HUES64 (cell line): Measurements from ENCODE around the gene POLH.
"Not testable (repeated sequence)": the region's sequence is repeated elsewhere in the genome, so short reads cannot be mapped to it uniquely, and the experiment has no call there.

Source experiments
- H3K27ac ChIP-seq: 2 replicates; pipeline ENCODE4 v1.7.0; 2013; ENCODE audit warnings: low read depth, low read length, inconsistent platforms
- H3K27me3 ChIP-seq: 2 replicates; pipeline ENCODE4 v1.6.1; 2013; ENCODE audit warnings: mild to moderate bottlenecking, low read length; ENCODE audit not compliant: insufficient read depth
- H3K36me3 ChIP-seq: 2 replicates; pipeline ENCODE4 v1.6.1; 2013; ENCODE audit warnings: mild to moderate bottlenecking, low read length; ENCODE audit not compliant: insufficient read depth
- H3K4me1 ChIP-seq: 2 replicates; pipeline ENCODE4 v1.6.1; 2013; ENCODE audit warnings: mild to moderate bottlenecking, low read length, moderate library complexity; ENCODE audit not compliant: insufficient read depth
- H3K4me3 ChIP-seq: 2 replicates; pipeline ENCODE4 v1.5.1; 2013; ENCODE audit warnings: mild to moderate bottlenecking, low read length, moderate library complexity
- H3K9ac ChIP-seq: 2 replicates; pipeline ENCODE4 v1.6.1; 2013; ENCODE audit warnings: mild to moderate bottlenecking, low read depth, low read length
- H3K9me3 ChIP-seq: 2 replicates; pipeline ENCODE4 v1.6.1; 2013; ENCODE audit warnings: low read depth, low read length; ENCODE audit not compliant: insufficient read depth
- WGBS: fragments of 150-250, 120-280 bp; methylation state at CpG from one replicate; pipeline ENCODE4 v1.1.7; 2013; ENCODE audit warnings: missing lambda C conversion rate; 5-methylcytosine and 5-hydroxymethylcytosine counted together

Gene POLH

GRCh38 chr6:43572015-43572414, 4.0 kb upstream of the POLH start:
- peaks cover 6% of the 10 kb centered on the region; the same call in 1 of the 2 replicates for H3K4me1 ChIP-seq
- peaks cover 65% of the 10 kb centered on the region for H3K36me3 ChIP-seq
- WGBS = 97% methylated on average over 4 of the region's 4 CpGs

GRCh38 chr6:43575105-43575771, 747 bp upstream of the POLH start:
- no peaks in the 10 kb centered on the region for H3K27me3 ChIP-seq
- H3K9me3 ChIP-seq = no peaks in the 10 kb centered on the region
- under 1% methylated on average over 37 of the region's 38 CpGs for WGBS

More at GRCh38 chr6:43572015-43572414, 4.0 kb upstream of the POLH start:
- no peak overlapping the region for H3K4me3 ChIP-seq
- no peaks in the 10 kb centered on the region for H3K9me3 ChIP-seq
- H3K27ac ChIP-seq = no peak overlapping the region
- no peaks in the 10 kb centered on the region for H3K27me3 ChIP-seq
- no peak overlapping the region for H3K9ac ChIP-seq

GRCh38 chr6:43578748-43579147, 2.8 kb downstream of the POLH start:
- no peak overlapping the region for H3K9ac ChIP-seq
- no peaks in the 10 kb centered on the region for H3K9me3 ChIP-seq
- no peak overlapping the region for H3K27ac ChIP-seq
- peaks cover 6% of the 10 kb centered on the region; the same call in 1 of the 2 replicates for H3K4me1 ChIP-seq
- H3K27me3 ChIP-seq = no peaks in the 10 kb centered on the region
- peaks cover 18% of the 10 kb centered on the region for H3K36me3 ChIP-seq
- H3K4me3 ChIP-seq = no peak overlapping the region
- 100% methylated on average over 2 of the region's 3 CpGs for WGBS

More at GRCh38 chr6:43575105-43575771, 747 bp upstream of the POLH start:
- H3K9ac ChIP-seq = peak overlapping the region; percentile 86
- H3K4me3 ChIP-seq = peak overlapping the region; percentile 74
- H3K27ac ChIP-seq = peak overlapping the region; percentile 42
- H3K4me1 ChIP-seq = peaks cover 6% of the 10 kb centered on the region; the same call in 1 of the 2 replicates
- H3K36me3 ChIP-seq = peaks cover 33% of the 10 kb centered on the region

DNA sequence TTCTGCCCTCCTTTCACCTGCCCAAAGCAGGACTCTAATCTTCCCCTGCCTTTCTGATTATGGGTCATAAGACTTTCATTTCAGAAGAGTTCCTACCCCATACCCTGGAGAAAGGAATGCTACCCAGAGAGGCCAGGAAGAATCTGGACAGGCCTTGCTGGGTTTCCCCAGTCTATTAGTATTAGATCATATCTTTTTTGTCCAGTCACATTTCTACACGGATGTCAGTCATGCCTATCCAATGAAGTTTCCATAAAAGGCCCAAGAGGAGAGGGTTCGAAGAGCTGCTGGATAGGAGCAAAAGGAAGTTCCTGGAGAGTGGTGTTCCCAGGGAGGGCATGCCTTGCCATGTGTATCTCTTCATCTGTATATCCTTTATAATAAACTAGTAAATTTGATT, 3.2 kb downstream of the POLH start:
- Histone ChIP-seq H3K27ac (no peak overlapping the region), H3K4me3 (no peak overlapping the region), H3K36me3 (peaks cover 23% of the 10 kb centered on the region), H3K27me3 (no peaks in the 10 kb centered on the region), H3K9me3 (no peaks in the 10 kb centered on the region), H3K9ac (no peak overlapping the region), H3K4me1 (peaks cover 6% of the 10 kb centered on the region; the same call in 1 of the 2 replicates)
- WGBS = 94% methylated on average over 2 of the region's 2 CpGs

DNA sequence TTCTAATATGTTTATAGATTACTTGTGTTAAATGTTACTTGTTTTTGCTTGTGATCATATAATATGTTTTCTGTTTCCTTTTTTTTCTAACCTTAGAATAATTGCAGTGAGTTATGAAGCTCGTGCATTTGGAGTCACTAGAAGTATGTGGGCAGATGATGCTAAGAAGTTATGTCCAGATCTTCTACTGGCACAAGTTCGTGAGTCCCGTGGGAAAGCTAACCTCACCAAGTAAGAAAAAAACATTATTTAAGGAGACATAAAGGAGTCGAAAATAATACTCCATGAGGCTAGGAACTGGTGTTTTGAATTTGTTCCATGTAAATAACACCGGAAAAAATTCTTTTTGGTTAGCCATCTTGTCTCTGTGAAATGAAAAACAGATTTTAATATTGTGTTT, 6.9 kb downstream of the POLH start:
- H3K36me3 ChIP-seq = peaks cover 54% of the 10 kb centered on the region
- H3K9me3 ChIP-seq = no peaks in the 10 kb centered on the region
- 96% methylated on average over 4 of the region's 5 CpGs for WGBS
- no peak overlapping the region for H3K4me3 ChIP-seq
- H3K4me1 ChIP-seq = no peaks in the 10 kb centered on the region
- H3K9ac ChIP-seq = no peak overlapping the region
- H3K27me3 ChIP-seq = no peaks in the 10 kb centered on the region
- H3K27ac ChIP-seq = no peak overlapping the region

DNA sequence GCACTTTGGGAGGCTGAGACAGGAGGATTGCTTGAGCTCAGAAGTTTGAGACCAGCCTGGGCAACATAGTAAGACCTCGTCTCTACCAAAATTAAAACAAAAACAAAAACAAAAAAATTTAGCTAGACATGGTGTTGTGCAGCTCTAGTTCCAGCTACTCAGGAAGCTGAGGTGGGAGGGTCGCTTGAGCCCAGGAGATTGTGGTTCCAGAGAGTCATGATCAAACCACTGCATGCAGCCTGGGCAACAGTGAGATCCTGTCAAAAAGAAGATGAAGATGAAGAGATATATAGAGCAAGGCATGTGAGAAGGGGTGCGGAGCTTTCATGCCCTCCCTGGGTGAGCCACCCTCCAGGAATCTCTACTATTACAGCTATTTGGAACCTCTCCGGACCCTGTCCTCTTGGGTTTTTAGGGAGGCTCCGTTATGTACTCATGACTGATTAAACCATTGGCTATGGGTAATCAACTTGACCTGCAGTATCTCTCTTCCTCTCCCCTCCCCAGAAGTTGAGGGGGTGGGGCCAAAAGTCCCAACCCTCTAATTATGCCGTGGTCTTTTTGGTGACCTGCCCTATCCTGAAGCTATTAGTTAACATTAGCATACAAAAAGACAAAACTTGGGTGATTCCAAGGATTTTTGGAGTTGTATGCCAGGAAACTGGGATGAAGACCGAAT, 9.0 kb downstream of the POLH start:
- Histone ChIP-seq H3K9me3 (no peaks in the 10 kb centered on the region), H3K4me3 (no peak overlapping the region), H3K27me3 (no peaks in the 10 kb centered on the region), H3K36me3 (peaks cover 66% of the 10 kb centered on the region), H3K9ac (no peak overlapping the region), H3K27ac (no peak overlapping the region), H3K4me1 (no peaks in the 10 kb centered on the region)
- WGBS = 90% methylated on average over 4 of the region's 7 CpGs

- H3K36me3 ChIP-seq = peaks cover 59% of the 10 kb centered on the region
- 97% methylated on average over 5 of the region's 5 CpGs for WGBS
Observed at GRCh38 chr6:43588194-43588593, 12.2 kb downstream of the POLH start.

DNA sequence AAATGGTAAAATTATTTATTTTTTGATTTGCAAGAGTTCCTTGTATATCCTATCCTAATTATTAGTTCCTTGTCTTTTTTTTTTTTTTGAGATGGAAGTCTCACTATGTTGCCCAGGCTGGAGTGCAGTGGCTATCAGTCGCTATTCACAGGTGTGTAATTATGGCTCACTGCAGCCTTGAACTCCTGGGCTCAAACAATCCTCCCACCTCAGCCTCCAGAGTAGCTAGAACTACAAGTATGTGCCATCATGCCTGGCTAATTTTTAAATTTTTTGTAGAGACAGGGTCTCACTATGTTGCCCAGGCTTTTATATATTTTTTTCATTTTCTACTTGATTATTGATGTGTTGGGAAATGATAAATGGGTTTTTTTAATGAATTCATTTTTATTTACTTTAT, 13.6 kb downstream of the POLH start:
- H3K4me3 ChIP-seq, H3K27ac ChIP-seq, H3K4me1 ChIP-seq, H3K9me3 ChIP-seq, H3K9ac ChIP-seq, H3K27me3 ChIP-seq: not testable (repeated sequence)
- peaks cover 46% of the 10 kb centered on the region for H3K36me3 ChIP-seq
- WGBS = 89% methylated on average over 1 of the region's 1 CpG

More at GRCh38 chr6:43588194-43588593, 12.2 kb downstream of the POLH start:
- H3K27ac ChIP-seq = no peak overlapping the region
- no peak overlapping the region for H3K9ac ChIP-seq
- no peaks in the 10 kb centered on the region for H3K9me3 ChIP-seq
- no peaks in the 10 kb centered on the region for H3K27me3 ChIP-seq
- no peaks in the 10 kb centered on the region for H3K4me1 ChIP-seq
- H3K4me3 ChIP-seq = no peak overlapping the region

DNA sequence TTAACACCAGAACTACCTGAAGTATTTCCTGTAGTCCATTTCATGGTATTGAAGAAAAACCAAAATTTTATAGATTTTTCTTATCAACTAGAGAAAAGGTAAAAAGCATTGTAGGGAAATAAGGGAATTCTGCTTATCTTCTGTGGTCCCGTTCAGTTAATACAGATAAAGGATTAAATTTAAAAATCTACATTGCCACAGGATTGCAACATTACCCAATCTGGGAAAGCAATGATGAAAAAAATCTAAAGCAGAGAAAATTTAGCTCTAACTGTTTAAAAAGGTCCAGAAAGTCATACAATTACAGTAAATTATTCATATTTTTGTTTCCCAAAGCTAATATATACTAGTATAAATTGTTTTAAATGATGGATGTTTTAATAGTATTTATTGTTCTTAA, 18.0 kb downstream of the POLH start:
- no peak overlapping the region for H3K9ac ChIP-seq
- WGBS = no CpG with 5 or more reads among the region's 1 CpG
- no peak overlapping the region for H3K4me3 ChIP-seq
- H3K4me1 ChIP-seq = no peaks in the 10 kb centered on the region
- peaks cover 25% of the 10 kb centered on the region for H3K36me3 ChIP-seq
- no peak overlapping the region for H3K27ac ChIP-seq
- H3K9me3 ChIP-seq = no peaks in the 10 kb centered on the region
- H3K27me3 ChIP-seq = no peaks in the 10 kb centered on the region

DNA sequence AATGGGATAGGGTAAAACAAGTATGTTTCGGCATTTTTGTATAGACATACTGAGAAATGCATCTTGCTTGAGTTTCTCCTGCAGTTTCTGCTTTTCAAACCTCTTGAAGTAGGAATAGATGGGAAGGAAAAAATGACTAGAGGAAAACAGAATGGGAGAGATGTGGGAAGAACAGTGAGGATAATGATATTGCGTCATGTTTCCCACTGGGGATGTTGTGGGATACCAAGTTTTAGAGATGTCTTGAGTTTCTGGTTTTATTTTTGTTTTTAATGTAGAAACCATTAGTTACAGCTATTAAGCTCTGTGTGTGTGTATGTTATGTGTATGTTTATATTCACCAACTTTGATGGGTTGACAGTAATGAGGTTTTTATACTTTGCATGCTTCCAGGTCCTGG, 24.6 kb downstream of the POLH start:
- H3K4me1 ChIP-seq = no peaks in the 10 kb centered on the region
- no peak overlapping the region for H3K4me3 ChIP-seq
- WGBS = 94% methylated on average over 2 of the region's 2 CpGs
- H3K36me3 ChIP-seq = peaks cover 52% of the 10 kb centered on the region
- H3K27ac ChIP-seq = no peak overlapping the region
- no peaks in the 10 kb centered on the region for H3K9me3 ChIP-seq
- H3K27me3 ChIP-seq = no peaks in the 10 kb centered on the region
- no peak overlapping the region for H3K9ac ChIP-seq

DNA sequence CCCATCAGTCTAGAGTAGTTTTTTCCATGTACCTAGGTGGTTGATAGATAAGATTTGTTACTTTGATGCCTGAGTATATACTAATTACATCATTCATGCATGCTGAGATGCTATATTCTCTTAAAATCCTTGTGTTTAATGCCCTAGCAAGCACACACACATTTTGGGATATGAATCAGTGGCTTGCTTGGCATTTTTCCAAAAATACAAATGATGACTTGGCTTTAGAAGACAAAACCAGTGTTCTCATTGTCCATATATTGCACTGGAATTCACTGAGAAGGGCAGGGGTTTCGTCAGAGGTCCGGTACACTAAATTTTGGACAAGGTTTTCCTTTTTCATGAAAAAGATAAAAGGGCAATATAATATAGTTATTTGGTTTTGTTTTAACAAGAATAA, 28.2 kb downstream of the POLH start:
- Histone ChIP-seq H3K4me1 (no peaks in the 10 kb centered on the region), H3K36me3 (peaks cover 47% of the 10 kb centered on the region), H3K9me3 (no peaks in the 10 kb centered on the region), H3K4me3 (no peak overlapping the region), H3K27me3 (no peaks in the 10 kb centered on the region), H3K27ac (no peak overlapping the region), H3K9ac (no peak overlapping the region)
- WGBS = 88% methylated on average over 2 of the region's 2 CpGs
